SK-N-SH (cell line): ENCODE results near the gene SND1. TPM values are rescaled to one million over a fixed set of nuclear protein-coding genes. Genes with fewer than 3 reads are reported as not detected.

ENCODE experiments used
- CTCF ChIA-PET: fragments of 300-600, 350-600 bp; formaldehyde crosslinking; extraction: SDS; loops from one replicate; lab custom pipeline; 2021; lab: Yijun Ruan, JAX
- POLR2A ChIA-PET: fragments of 350-600 bp; sonication (Branson Sonifier 250); formaldehyde crosslinking; extraction: SDS; loops from one replicate; lab custom pipeline; 2020; ENCODE audit warnings: antibody characterized with exemption, inconsistent platforms; lab: Yijun Ruan, JAX
- DNase-seq: peaks from one replicate; pipeline ENCODE4 v3.0.0; 2012
- H2AFZ ChIP-seq: fragments of 200-600 bp; sonication (generic); 2 replicates; pipeline ENCODE4 v1.8.1; 2016; ENCODE audit warnings: antibody characterized with exemption, mild to moderate bottlenecking, low read depth
- H3F3A ChIP-seq: fragments of 200-600 bp; sonication (generic); replicated peaks from 2 replicates; pipeline ENCODE3; 2016; ENCODE audit warnings: antibody characterized with exemption, mild to moderate bottlenecking; ENCODE audit not compliant: insufficient read depth
- H3K27ac ChIP-seq, 2 experiments: fragments of 200-500 bp in 1 of 2; fragments of 200-600 bp in 1 of 2; sonication (Bioruptor generic) in 1 of 2; sonication (generic), shearing (Covaris generic) in 1 of 2; 2 replicates each; pipeline versions ENCODE4 v1.5.1 to v1.6.1; 2014 to 2016; ENCODE audit warnings: low read depth in 2 of 2, inconsistent platforms in 1 of 2, low read length in 1 of 2, mild to moderate bottlenecking in 1 of 2, mixed read lengths in 1 of 2
- H3K27me3 ChIP-seq: fragments of 200-600 bp; sonication (generic), shearing (Covaris generic); 2 replicates; pipeline ENCODE4 v1.6.1; 2016; ENCODE audit warnings: mixed run types; ENCODE audit not compliant: insufficient read depth
- H3K36me3 ChIP-seq, 2 experiments: fragments of 200-500 bp in 1 of 2; fragments of 200-600 bp in 1 of 2; sonication (Bioruptor generic) in 1 of 2; sonication (generic) in 1 of 2; replicated peaks in 1 of 2; 2 replicates each; pipeline versions ENCODE3 to v1.5.1; 2014 to 2016; ENCODE audit warnings: low read length in 1 of 2, mild to moderate bottlenecking in 1 of 2; ENCODE audit not compliant: insufficient read depth in 2 of 2, control insufficient read depth in 1 of 2
- H3K4me1 ChIP-seq, 2 experiments: fragments of 200-500 bp in 1 of 2; fragments of 200-600 bp in 1 of 2; sonication (Bioruptor generic) in 1 of 2; sonication (generic), shearing (Covaris generic) in 1 of 2; 2 replicates each; pipeline versions ENCODE4 v1.5.1 to v1.6.1; 2014 to 2016; ENCODE audit warnings: low read depth in 1 of 2, low read length in 1 of 2, mixed run types in 1 of 2; ENCODE audit not compliant: insufficient read depth in 2 of 2, control insufficient read depth in 1 of 2
- H3K4me2 ChIP-seq: fragments of 200-600 bp; sonication (generic), shearing (Covaris generic); 2 replicates; pipeline ENCODE4 v1.6.1; 2017; ENCODE audit warnings: mixed run types
- H3K4me3 ChIP-seq, 2 experiments: fragments of 200-500 bp in 1 of 2; fragments of 200-600 bp in 1 of 2; sonication (Bioruptor generic) in 1 of 2; sonication (generic), shearing (Covaris generic) in 1 of 2; 2 replicates each; pipeline versions ENCODE4 v1.5.1 to v1.8.1; 2014 to 2016; ENCODE audit warnings: low read depth in 2 of 2, inconsistent platforms in 1 of 2, low read length in 1 of 2, mild to moderate bottlenecking in 1 of 2, mixed read lengths in 1 of 2, moderate library complexity in 1 of 2
- H3K79me2 ChIP-seq: fragments of 200-600 bp; sonication (generic); 2 replicates; pipeline ENCODE4 v1.8.1; 2017; ENCODE audit warnings: mild to moderate bottlenecking; ENCODE audit not compliant: insufficient read depth
- H3K9ac ChIP-seq: fragments of 200-600 bp; sonication (generic); 2 replicates; pipeline ENCODE4 v1.6.1; 2017; ENCODE audit warnings: mixed run types
- H3K9me2 ChIP-seq: fragments of 200-600 bp; sonication (generic); 2 replicates; pipeline ENCODE4 v1.6.1; 2017; ENCODE audit warnings: mixed run types
- H3K9me3 ChIP-seq: fragments of 200-600 bp; sonication (generic); 2 replicates; pipeline ENCODE4 v1.6.1; 2017; ENCODE audit warnings: mixed run types, mild to moderate bottlenecking, moderate library complexity
- H4K20me1 ChIP-seq: fragments of 200-600 bp; sonication (generic); 2 replicates; pipeline ENCODE4 v1.6.1; 2017; ENCODE audit warnings: mild to moderate bottlenecking, mixed run types; ENCODE audit not compliant: insufficient read depth
- CHD2 ChIP-seq: fragments of 150-350 bp; IDR thresholded peaks from 2 replicates; pipeline ENCODE4 v1.6.1; 2018; ENCODE audit warnings: low read length; ENCODE audit not compliant: partially characterized antibody
- EZH2phosphoT487 ChIP-seq: fragments of 200-600 bp; sonication (generic); IDR thresholded peaks from 2 replicates; pipeline ENCODE4 v1.6.1; 2017; ENCODE audit warnings: low read depth, mixed run types, mild to moderate bottlenecking, antibody characterized with exemption, moderate library complexity, borderline replicate concordance
- FOXM1 ChIP-seq: IDR thresholded peaks from 2 replicates; pipeline ENCODE4 v1.4.0; 2012; ENCODE audit warnings: low read depth, mild to moderate bottlenecking
- GATA2 ChIP-seq: sonication (generic); formaldehyde crosslinking; IDR thresholded peaks from 2 replicates; pipeline ENCODE4 v1.5.0; 2020; ENCODE audit warnings: mild to moderate bottlenecking, missing genetic modification reagents
- JUND ChIP-seq: IDR thresholded peaks from 2 replicates; pipeline ENCODE4 v1.4.0; 2012
- MXI1 ChIP-seq: IDR thresholded peaks from 2 replicates; pipeline ENCODE4 v1.6.1; 2012; ENCODE audit warnings: mild to moderate bottlenecking, low read depth, low read length, improper control_type of control experiment
- POLR2AphosphoS5 ChIP-seq: IDR thresholded peaks from 2 replicates; pipeline ENCODE4 v1.6.1; 2012; ENCODE audit warnings: low read depth, low read length
- RFX5 ChIP-seq: IDR thresholded peaks from 2 replicates; pipeline ENCODE4 v1.6.1; 2012; ENCODE audit warnings: mild to moderate bottlenecking, improper control_type of control experiment, low read length
- RXRA ChIP-seq: IDR thresholded peaks from 2 replicates; pipeline ENCODE4 v1.4.0; 2012; ENCODE audit warnings: low read depth, mild to moderate bottlenecking, borderline replicate concordance
- SIN3A ChIP-seq: IDR thresholded peaks from 2 replicates; pipeline ENCODE4 v1.6.1; 2012; ENCODE audit warnings: low read depth, mild to moderate bottlenecking, low read length, moderate library complexity, borderline replicate concordance
- SMC3 ChIP-seq: IDR thresholded peaks from 2 replicates; pipeline ENCODE4 v1.6.1; 2012; ENCODE audit warnings: low read depth, low read length, improper control_type of control experiment
- TAF1 ChIP-seq: IDR thresholded peaks from 2 replicates; pipeline ENCODE4 v1.6.1; 2012; ENCODE audit warnings: low read depth, mild to moderate bottlenecking, low read length, moderate library complexity, borderline replicate concordance
- TCF12 ChIP-seq: IDR thresholded peaks from 2 replicates; pipeline ENCODE4 v1.4.0; 2012
- TEAD4 ChIP-seq: IDR thresholded peaks from 2 replicates; pipeline ENCODE4 v1.4.0; 2012; ENCODE audit warnings: mild to moderate bottlenecking, borderline replicate concordance; ENCODE audit not compliant: insufficient read depth
- WGBS: methylation state at CpG from one replicate; pipeline ENCODE4 v1.1.6; 2017; ENCODE audit warnings: low lambda C conversion rate; 5-methylcytosine and 5-hydroxymethylcytosine counted together
- polyA plus RNA-seq, 3 experiments: library from polyadenylated mRNA; depleted of rRNA; stranded (reverse); fragments of >200 nt; gene quantifications; 2 replicates each; pipeline ENCODE4 v1.2.3, GENCODE V29; 2012
- TF ChIP-seq, protein P1 (sequence below): IDR thresholded peaks from 2 replicates; pipeline ENCODE4; 2012
- TF ChIP-seq, protein P2 (sequence below): fragments of 150-350 bp; IDR thresholded peaks from 2 replicates; pipeline ENCODE4 v1.6.1; 2016; ENCODE audit warnings: mild to moderate bottlenecking, low read depth, low read length
- TF ChIP-seq, protein P3 (sequence below): IDR thresholded peaks from 2 replicates; pipeline ENCODE4 v1.4.0; 2012; ENCODE audit warnings: low read depth, borderline replicate concordance
- TF ChIP-seq, protein P4 (sequence below): IDR thresholded peaks from 2 replicates; pipeline ENCODE4 v1.4.0; 2012; ENCODE audit warnings: low read depth
- TF ChIP-seq, protein P5 (sequence below): fragments of 150-350 bp; IDR thresholded peaks from 2 replicates; pipeline ENCODE4 v1.6.1; 2017; ENCODE audit warnings: antibody characterized with exemption, low read length, low read depth, borderline replicate concordance

Gene SND1
- polyA plus RNA-seq, 1 of the 3 experiments (the other 2 are of a cell fraction), result 165 TPM

DNA sequence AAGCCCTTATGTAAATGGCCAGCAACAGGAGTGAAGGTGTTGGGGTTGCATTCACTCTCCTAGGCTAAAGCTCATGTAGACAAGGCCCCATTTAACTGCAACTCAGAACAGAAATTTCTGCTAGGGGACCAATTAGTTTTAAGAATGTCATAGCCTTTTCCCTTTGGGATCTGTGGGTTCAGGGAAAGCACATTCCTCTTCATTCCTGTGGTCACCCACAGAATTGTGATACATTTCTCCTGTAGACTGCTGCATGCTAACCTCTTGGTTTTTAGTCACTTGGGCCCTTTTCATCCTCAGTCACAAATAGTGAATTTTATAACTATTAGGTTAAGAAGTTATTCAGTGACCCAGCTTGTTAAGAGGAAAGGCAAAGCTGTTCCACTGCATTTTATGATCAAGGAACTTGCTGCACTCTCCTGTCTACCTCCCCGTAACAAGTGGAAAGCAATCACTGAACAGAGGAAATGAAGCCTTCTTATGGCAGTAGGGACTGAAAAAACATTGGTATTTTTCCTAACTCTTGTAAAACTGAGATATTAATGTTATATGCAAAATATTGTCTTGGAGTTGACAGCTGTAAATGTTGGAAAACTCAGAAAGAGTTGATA lies 124.9 kb downstream of the SND1 start:
- Histone ChIP-seq H3K4me3 (no peak overlapping the region), H3K4me2 (no peak overlapping the region), H3K27ac (peak overlapping the region; percentile 48 to 75; a peak in 3 of 4 replicates), H3K79me2 (peaks cover 83% of the 10 kb centered on the region), H3K4me1 (peaks cover 8% of the 10 kb centered on the region in 2 experiments; a peak in 3 of 4 replicates), H3F3A (no peaks in the 10 kb centered on the region), H2AFZ (no peak overlapping the region), H4K20me1 (peaks cover 29% of the 10 kb centered on the region), H3K27me3 (no peaks in the 10 kb centered on the region), H3K9me2 (no peaks in the 10 kb centered on the region), H3K9me3 (no peaks in the 10 kb centered on the region), H3K9ac (no peak overlapping the region), H3K36me3 (peaks cover 8 to 9% of the 10 kb centered on the region in 2 experiments)
- DNase-seq, result no peak
- ChIA-PET POLR2A (no interaction called here), CTCF (interaction anchor here (1.4 kb wide), 2 partner anchors 15 to 68 kb away, joined by 3 to 5 read pairs; no protein-coding TSS in a partner anchor)
- 97% methylated on average over 1 of the region's 1 CpG for WGBS
- TF ChIP-seq, protein P1, sequence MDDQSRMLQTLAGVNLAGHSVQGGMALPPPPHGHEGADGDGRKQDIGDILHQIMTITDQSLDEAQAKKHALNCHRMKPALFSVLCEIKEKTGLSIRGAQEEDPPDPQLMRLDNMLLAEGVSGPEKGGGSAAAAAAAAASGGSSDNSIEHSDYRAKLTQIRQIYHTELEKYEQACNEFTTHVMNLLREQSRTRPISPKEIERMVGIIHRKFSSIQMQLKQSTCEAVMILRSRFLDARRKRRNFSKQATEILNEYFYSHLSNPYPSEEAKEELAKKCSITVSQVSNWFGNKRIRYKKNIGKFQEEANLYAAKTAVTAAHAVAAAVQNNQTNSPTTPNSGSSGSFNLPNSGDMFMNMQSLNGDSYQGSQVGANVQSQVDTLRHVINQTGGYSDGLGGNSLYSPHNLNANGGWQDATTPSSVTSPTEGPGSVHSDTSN, result 0 out of 2 replicates have a peak, but pooled peaks have one; percentile 13
- TF ChIP-seq POLR2AphosphoS5, result no peak
- TF ChIP-seq RXRA, result 0 out of 2 replicates have a peak, but pooled peaks have one; percentile 13
- TF ChIP-seq SMC3, result no peak
- TF ChIP-seq GATA2 (CRISPR knock-in tag), result no peak
- TF ChIP-seq, protein P2, sequence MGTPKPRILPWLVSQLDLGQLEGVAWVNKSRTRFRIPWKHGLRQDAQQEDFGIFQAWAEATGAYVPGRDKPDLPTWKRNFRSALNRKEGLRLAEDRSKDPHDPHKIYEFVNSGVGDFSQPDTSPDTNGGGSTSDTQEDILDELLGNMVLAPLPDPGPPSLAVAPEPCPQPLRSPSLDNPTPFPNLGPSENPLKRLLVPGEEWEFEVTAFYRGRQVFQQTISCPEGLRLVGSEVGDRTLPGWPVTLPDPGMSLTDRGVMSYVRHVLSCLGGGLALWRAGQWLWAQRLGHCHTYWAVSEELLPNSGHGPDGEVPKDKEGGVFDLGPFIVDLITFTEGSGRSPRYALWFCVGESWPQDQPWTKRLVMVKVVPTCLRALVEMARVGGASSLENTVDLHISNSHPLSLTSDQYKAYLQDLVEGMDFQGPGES, result no peak
- TF ChIP-seq CHD2, result no peak
- no peak for TF ChIP-seq JUND
- TF ChIP-seq, protein P3, sequence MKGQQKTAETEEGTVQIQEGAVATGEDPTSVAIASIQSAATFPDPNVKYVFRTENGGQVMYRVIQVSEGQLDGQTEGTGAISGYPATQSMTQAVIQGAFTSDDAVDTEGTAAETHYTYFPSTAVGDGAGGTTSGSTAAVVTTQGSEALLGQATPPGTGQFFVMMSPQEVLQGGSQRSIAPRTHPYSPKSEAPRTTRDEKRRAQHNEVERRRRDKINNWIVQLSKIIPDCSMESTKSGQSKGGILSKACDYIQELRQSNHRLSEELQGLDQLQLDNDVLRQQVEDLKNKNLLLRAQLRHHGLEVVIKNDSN, result no peak
- TF ChIP-seq TCF12, result peak; percentile 30; the same call in 1 of the 2 replicates
- TF ChIP-seq RFX5, result no peak
- TF ChIP-seq, protein P4, sequence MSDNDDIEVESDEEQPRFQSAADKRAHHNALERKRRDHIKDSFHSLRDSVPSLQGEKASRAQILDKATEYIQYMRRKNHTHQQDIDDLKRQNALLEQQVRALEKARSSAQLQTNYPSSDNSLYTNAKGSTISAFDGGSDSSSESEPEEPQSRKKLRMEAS, result no peak
- TF ChIP-seq, protein P5, sequence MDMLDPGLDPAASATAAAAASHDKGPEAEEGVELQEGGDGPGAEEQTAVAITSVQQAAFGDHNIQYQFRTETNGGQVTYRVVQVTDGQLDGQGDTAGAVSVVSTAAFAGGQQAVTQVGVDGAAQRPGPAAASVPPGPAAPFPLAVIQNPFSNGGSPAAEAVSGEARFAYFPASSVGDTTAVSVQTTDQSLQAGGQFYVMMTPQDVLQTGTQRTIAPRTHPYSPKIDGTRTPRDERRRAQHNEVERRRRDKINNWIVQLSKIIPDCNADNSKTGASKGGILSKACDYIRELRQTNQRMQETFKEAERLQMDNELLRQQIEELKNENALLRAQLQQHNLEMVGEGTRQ, result no peak
- TF ChIP-seq MXI1, result no peak
- TF ChIP-seq SIN3A, result no peak
- no peak for TF ChIP-seq EZH2phosphoT487
- no peak for TF ChIP-seq TAF1
- peak; percentile 52; the same call in 1 of the 2 replicates for TF ChIP-seq TEAD4
- no peak for TF ChIP-seq FOXM1
